HG03520 (cell line): ENCODE data around the gene DHX30.
"Not testable (repeated sequence)": the region's sequence is repeated elsewhere in the genome, so short reads cannot be mapped to it uniquely, and the experiment has no call there.

Experiments used
- ATAC-seq: cut with Tn5 transposase; IDR thresholded peaks from one replicate; pipeline ENCODE4 v1.9.1; 2021; ENCODE audit warnings: mild to moderate bottlenecking, moderate library complexity; ENCODE audit not compliant: unreplicated experiment

The DHX30 gene

DNA sequence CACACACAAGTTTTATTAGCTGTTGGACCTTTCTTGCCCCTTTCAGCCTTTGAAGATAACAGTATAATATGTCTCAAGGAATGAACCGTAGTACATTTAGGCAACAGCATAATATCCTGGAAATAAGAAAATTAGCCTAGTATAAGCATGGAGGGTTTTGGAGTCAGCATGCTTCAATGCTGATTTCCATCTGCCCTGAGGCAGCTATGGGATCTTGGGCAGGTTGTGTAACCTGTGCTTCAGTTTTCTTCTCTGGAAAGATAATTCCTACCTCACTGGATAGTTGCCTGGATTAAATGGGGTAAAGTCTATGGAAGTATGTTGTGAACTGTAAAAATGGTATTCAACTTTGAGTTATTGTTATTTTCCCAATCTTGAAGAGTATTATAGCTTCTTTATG, 1.6 kb downstream of the DHX30 start:
- ATAC-seq: no peak

DNA sequence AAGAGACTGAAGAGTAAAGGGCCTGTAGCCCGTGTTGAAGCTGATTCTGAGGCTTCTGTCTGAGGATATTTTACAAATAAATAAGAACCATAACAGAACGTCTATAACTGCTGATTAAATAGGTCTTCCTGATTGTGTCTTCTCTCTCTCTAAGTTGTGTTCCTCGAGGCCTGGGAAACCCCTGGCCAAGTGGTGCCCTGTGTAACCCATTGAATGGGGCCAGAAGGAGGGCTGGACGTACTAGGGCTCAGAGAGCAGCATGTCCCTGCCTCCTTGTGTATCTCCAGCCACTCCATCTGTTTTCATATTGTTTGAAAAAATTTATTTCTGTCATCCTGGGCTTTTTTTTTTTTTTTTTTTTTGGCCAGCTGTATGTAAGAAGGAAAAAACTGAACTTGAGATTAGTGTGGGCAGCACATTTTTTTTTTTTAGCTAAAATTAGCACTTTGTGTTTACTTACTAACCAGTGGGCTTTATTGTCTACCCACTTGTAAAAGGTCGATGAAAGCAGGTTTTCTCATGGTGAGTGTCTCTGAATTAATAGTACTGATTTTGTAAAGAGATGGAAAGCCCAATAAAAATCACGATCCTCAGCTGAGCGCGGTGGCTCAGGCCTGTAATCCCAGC, 10.7 kb downstream of the DHX30 start:
- no peak for ATAC-seq

DNA sequence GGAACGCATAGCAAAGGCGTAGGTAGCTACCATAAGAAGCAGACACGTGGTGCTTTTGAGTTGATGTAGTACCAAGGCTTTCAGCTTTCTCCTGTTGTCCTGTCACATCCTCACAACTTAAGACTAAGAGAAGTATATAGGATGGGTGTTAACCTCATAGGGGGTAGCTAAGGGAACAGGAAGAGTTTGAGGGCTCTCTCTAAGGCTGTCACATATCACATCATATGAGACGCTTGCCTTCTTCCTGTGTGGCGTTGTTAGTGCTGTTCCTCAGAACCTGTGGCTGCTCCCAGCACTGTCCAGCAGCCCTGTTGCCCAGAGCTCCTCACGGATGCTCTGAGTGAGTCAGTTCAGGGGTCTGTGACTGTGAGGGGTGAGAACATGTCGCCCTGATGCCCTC, 14.7 kb downstream of the DHX30 start:
- ATAC-seq: no peak

DNA sequence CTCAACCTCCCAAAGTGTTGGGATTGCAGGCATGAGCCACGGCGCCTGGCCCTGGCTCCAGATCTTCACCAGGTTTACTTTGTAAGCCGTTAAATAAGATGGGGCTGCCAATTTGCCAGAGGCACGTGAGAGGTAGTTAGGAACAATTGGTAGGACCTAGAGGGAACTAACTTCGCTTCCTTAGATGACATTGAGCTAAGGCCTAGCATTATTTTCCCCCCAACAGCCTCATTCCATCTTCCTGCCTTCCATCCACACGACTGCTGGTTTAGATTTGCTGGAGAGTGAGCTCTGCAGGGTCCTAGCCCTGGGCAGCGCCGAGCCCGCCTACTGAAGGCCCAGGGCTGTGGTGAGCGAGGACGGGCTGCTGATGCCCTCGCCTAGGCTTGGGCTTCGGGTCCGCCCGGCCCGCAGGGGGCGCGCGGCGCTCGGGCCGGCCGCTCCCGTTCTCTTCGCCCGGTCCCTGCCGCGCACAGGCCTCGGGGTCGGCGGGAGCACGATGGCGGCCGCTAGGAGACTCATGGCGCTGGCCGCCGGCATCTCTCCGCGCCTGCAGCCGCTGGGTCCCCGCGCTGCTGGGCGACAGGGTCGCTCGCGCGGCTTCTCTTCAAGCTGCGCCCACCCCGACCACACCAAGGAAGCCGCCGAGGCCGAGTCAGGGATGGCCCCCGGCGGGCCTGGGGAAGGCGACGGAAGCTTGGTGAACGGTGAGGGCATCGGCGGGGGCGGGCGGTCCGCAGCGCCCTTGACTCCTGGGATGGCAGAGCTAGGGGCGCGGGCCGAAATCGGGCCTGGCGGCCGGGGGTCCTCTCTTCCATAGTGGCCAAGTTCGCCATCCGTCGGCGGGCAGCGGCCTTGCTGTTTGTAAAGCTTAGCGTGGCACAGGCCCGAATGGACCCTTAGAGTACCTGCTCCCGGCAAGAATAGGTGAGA, 21.9 kb downstream of the DHX30 start:
- ATAC-seq: peak; percentile 86

DNA sequence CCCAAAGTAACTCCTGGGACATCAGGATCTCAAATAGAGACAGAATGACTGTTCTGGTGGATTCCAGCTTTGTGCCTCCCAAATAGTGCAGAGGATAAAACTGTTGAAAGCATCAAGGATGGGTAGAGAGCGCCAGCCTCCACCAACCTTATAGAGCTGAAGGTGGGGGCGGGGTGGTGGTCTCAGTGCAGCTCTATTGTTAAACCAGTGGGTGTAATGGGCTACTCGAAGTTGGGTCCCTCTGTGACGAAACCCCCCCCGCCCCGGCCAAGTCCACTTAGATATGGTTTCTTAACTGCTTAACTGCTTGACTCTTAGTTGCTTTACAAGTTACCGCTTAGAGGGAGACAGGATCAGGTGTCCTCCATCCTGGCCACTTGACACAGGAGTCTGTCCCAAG, 22.7 kb downstream of the DHX30 start:
- ATAC-seq: no peak

DNA sequence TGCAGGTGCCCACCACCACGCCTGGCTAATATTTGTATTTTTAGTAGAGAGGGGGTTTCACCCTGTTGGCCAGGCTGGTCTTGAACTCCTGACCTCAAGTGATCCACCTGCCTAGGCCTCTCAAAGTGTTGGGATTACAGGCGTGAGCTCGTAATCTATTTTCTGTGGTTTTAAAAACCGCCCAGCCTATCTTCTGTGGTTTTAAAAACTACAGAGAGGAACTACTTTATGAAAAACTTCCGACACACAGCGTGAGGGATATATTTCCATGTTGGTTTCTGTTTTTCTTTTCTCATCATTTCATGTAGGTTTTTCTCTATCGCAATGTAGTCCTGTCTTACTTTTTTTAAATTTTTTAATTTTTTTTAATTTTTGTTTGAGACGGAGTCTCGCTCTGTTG, 26.5 kb downstream of the DHX30 start:
- ATAC-seq: not testable (repeated sequence)

DNA sequence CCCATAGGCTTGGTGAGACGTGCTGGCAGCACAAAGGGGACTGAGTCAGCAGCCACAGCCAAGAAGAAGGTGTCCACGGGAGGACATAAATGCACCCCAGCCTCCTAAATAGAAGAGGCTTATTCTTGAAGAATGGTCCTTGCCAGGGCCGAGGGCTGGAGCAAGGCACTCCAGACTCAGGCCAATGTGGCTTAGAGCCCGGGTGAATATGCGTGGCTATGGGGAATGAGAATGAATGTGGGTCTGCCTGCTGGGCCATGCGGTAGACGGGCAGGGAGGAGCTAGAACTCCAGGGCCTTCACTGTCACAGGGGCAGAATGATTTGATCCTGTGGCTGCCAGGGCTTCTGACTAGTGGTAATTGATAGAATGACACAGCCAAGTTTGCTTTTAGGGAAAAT, 34.0 kb downstream of the DHX30 start:
- ATAC-seq: no peak

DNA sequence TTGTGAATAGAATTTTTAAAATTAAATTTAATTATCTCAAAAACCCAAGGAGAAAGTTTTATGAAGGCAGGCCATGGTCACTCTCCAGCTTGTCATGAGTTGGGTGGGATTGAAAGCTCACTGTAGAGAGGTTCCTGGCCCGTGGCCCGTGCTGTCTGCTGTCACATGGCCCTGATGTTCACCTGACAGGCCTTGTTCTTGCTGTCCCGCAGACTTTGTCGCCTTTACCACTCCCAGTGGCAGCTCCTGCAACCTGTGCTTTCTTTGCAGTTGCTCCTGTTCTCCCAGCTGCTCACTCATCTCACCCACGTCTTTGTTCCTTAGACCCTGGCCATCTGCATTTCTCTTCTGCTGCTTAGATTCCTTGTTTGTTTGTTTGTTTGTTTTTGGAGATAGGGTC, 35.6 kb downstream of the DHX30 start:
- no peak for ATAC-seq

DNA sequence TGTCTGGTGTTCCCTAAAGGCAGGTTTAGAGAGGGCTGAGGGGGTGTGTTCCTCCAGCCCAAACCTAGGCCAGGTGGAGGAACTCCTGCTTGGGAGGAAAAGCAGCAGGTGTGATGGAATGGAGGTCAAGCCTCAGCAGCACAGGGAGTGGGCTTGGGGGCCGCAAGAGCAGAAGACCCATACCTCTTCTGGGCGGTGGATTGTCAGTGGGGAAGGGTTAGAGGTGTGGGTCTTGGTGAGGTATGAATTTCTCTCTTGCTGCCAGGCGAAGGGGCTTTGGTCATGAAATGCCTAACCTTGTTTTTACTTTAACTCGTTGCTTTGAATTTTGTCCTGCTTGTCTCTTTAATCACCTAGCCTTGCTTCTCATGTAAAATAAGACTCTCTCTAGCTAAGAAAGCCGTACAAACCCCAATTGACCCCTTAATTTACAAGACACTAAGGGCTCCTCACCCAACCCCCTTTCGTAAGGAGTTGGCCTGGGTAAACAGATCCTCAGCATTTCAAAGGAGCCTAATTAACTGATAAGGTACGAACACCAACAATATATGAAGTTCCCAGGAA, 38.9 kb downstream of the DHX30 start:
- ATAC-seq: no peak

DNA sequence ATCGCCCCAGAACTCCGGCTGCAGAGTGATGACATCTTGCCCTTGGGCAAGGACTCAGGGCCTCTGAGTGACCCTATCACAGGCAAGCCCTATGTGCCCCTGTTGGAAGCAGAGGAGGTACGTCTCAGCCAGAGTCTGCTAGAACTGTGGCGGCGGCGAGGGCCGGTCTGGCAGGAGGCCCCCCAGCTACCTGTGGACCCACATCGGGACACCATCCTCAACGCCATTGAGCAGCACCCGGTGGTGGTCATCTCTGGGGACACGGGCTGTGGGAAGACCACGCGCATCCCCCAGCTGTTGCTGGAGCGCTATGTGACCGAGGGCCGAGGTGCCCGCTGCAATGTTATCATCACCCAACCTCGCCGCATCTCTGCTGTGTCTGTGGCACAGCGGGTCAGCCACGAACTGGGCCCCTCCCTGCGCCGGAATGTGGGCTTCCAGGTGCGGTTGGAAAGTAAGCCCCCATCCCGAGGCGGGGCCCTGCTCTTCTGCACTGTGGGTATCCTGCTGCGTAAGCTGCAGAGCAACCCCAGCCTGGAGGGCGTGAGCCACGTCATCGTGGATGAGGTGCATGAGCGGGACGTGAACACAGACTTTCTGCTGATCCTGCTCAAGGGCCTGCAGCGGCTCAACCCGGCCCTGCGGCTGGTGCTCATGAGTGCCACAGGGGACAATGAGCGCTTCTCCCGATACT, 43.4 kb downstream of the DHX30 start:
- no peak for ATAC-seq

DNA sequence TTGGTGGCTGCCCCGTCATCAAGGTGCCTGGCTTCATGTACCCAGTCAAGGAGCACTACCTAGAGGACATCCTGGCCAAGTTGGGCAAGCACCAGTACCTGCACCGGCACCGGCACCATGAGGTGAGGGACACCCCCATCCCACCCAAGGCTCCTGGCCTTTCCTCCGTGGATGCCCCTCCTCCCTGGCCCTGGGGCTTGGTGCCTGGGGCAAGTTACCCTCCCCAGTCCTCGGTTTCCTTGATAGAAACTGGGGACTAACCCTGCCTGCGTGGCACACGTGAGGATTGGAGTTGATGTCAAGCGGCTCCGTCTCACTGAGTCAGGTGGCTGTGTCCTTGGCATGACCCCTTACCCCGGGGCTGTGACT, 43.9 kb downstream of the DHX30 start:
- ATAC-seq: no peak

DNA sequence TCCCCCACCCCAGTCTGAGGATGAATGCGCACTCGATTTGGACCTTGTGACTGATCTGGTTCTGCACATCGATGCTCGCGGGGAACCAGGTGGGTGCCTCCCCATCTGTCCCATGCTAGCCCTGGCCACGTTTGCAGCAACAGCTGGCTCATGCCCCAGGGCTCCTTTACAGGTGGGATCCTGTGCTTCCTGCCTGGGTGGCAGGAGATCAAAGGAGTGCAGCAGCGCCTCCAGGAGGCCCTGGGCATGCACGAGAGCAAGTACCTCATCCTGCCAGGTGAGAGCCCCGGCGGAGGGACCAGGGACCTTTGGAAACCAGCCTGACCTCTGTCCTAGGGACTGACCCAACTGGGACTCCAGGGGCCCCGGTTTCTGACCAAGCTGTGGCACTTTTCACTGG, 44.3 kb downstream of the DHX30 start:
- no peak for ATAC-seq

DNA sequence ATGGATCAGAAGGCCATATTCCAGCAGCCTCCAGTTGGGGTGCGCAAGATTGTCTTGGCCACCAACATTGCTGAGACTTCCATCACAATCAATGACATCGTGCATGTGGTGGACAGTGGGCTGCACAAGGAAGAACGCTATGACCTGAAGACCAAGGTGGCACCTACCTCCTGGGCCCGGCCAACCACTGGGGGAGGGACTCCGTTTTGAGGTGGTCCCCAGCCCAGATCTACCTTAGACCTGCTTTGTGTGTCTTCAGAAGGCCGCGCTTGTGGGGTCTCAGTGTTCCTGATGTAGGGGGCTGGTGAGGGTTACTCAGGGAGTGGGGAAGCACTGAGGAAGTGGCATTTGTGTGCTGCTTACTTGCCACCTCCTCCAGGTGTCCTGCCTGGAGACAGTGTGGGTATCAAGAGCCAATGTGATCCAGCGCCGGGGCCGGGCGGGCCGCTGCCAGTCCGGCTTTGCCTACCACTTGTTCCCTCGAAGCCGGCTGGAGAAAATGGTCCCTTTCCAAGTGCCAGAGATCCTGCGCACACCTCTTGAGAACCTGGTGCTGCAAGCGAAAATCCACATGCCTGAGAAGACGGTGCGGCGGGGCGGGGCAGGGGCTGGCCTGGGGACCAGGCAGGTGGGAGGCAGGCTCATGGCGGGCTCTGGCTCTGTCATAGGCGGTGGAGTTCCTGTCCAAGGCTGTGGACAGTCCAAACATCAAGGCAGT, 45.0 kb downstream of the DHX30 start:
- no peak for ATAC-seq

DNA sequence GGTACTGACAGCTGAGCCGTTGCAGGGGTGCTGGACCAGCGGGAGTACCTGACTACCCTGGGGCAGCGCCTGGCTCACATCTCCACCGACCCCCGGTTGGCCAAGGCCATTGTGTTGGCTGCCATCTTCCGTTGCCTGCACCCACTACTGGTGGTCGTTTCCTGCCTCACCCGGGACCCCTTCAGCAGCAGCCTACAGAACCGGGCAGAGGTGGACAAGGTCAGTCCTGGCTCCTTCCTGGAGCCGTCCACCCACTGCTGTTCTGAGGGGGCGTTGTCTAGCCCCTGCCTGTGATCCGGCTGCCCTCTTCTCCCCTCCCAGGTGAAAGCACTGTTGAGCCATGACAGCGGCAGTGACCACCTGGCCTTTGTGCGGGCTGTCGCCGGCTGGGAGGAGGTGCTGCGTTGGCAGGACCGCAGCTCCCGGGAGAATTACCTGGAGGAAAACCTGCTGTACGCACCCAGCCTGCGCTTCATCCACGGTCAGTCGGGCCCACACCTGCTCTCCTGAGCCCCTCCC, 45.7 kb downstream of the DHX30 start:
- ATAC-seq: no peak

DNA sequence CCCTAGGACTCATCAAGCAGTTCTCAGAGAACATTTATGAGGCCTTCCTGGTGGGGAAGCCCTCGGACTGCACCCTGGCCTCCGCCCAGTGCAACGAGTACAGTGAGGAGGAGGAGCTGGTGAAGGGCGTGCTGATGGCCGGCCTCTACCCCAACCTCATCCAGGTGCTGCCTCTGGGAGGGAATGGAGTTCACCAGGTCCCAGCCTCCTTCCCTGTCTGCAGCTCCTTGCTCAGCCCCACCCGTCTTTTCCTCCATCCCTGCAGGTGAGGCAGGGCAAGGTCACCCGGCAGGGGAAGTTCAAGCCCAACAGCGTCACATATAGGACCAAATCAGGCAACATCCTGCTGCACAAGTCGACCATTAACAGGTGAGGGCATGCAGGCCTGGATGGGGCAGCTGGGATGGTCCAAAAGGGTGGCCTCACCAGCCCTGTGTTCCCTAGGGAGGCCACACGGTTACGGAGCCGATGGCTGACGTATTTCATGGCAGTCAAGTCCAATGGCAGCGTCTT, 46.3 kb downstream of the DHX30 start:
- ATAC-seq: no peak

DNA sequence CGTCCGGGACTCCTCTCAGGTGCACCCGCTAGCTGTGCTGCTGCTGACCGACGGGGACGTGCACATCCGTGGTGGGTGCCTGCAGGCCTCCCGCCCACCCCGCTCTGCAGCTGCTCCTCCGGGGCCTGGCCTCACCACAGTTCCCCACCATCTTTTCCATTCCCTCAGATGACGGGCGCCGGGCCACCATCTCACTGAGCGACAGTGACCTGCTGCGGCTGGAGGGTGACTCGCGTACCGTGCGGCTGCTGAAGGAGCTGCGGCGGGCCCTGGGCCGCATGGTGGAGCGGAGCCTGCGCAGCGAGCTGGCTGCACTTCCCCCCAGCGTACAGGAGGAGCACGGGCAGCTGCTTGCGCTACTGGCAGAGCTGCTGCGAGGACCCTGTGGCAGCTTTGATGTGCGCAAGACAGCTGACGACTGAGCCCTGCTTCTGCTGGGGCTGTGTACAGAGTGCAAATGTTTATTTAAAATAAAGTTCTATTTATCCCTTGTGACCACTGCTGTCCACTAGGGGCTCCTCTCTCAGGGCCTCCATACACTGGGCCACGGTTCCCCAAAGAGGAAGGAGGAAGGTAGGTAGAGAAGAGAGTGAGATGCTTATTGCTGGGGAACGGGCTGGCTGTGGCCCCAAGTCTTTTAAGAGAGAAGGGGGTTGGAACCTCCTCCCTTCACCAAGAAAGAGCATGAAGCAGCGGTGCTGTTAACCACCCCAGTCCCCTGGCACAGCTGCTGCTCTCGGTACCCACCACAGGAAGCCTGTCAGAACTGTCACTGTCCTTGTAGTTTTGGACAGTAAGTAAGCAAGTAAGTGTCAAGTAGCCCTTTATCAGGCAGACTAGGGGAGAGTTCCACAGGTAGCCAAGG, 47.0 kb downstream of the DHX30 start:
- no peak for ATAC-seq

DNA sequence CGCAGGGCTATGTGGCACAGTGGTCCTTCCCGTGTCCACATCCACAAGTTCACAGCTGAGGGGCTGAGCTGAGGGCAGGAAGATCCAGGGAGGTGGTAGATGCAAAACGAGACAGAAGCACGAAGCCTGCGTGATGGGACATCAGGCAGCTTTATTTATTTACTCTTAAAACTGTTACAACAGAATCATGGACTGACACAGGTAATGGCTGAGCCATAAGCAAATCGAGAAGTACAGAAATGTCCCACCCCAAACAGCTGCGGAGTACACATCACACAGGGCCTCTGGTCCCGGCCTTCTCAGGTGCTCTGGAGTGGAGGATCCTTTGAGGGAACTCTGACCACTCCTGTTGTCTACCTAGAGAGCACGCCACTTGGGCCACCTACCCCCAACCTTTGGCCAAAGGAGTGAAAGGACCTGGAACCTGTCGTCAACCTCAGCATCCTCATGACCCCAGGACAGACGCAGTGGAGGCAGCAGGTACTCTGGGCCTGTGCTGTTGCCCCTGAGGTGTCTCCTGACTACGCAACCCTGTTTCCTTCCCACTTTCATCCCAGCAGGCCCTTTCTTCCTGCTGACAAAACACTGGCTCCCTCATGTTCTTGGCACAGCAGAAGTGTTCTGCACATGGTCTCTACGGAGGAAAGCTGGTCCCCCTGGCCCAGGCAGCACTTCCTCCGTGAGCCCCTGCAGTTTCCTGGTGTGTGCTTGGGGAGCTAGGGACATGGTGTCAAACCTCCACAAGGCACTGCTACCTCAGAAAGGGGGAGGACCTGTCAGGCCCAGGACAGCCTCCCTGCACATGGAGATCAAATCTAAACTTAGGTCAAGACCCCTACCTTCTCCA, 47.8 kb downstream of the DHX30 start:
- ATAC-seq: no peak

DNA sequence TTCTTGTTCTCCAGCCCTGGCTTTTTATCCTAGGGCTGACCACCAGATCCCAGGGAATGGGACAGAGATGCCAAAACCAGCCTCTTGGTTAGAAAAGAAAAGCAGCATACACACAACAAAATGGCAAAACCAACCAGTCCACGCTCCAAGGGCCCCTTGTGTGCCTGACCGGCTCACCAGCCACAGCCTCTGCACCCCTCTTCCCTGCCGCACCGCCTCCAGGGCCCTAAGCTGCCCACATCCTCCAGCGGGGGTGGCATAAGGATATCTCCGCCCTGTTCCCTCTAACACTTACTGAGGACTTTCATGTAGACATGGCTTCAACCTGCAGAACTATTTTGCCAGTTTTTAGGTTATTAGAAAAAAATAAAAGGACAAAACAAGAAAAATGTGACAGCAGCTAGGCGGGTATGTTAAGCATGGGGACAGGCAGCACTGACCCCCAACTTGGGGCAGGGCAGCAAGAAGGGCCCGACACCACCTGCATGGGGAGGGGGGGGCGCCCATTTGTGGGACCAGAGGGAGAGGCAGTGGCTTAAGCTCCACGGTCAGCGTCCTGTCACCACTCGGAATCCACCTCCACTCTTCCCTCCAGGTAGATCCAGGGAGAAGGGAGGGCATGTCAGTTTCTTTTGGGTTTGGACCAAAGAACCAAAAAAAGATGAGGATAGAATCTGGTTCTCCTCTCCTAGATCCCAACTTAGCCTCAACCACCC, 49.1 kb downstream of the DHX30 start:
- no peak for ATAC-seq
